Measurements from ENCODE around the gene MIEF1.

Gene MIEF1

DNA sequence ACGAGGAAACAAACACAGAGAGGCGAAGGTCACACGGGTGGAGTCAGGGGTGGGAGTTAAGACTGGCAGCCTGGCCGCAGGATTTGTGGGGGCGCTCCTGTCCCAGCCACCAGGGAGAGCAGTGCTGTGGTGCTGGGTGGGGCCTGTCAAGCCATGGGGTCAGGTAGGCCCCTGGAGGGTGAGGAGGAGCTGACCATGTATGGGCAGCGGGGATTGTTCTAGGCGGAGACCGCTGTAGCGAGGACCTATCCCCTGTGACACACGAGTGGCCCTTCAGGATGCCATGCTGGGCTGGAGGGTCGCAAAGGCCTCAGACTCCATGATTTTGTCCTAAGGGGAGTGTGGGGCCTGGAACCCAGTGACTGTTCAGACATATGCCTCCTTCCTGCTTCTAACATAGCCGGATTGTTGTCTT is 32.0 kb downstream of the MIEF1 start:
- TF ChIP-seq, protein P1, sequence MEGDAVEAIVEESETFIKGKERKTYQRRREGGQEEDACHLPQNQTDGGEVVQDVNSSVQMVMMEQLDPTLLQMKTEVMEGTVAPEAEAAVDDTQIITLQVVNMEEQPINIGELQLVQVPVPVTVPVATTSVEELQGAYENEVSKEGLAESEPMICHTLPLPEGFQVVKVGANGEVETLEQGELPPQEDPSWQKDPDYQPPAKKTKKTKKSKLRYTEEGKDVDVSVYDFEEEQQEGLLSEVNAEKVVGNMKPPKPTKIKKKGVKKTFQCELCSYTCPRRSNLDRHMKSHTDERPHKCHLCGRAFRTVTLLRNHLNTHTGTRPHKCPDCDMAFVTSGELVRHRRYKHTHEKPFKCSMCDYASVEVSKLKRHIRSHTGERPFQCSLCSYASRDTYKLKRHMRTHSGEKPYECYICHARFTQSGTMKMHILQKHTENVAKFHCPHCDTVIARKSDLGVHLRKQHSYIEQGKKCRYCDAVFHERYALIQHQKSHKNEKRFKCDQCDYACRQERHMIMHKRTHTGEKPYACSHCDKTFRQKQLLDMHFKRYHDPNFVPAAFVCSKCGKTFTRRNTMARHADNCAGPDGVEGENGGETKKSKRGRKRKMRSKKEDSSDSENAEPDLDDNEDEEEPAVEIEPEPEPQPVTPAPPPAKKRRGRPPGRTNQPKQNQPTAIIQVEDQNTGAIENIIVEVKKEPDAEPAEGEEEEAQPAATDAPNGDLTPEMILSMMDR (IDR thresholded peaks at IDR 0.05; ENCODE audit: low read depth, low read length) = no peak
- no peak for DNase-seq (ENCODE audit: low read depth, low spot score)

DNA sequence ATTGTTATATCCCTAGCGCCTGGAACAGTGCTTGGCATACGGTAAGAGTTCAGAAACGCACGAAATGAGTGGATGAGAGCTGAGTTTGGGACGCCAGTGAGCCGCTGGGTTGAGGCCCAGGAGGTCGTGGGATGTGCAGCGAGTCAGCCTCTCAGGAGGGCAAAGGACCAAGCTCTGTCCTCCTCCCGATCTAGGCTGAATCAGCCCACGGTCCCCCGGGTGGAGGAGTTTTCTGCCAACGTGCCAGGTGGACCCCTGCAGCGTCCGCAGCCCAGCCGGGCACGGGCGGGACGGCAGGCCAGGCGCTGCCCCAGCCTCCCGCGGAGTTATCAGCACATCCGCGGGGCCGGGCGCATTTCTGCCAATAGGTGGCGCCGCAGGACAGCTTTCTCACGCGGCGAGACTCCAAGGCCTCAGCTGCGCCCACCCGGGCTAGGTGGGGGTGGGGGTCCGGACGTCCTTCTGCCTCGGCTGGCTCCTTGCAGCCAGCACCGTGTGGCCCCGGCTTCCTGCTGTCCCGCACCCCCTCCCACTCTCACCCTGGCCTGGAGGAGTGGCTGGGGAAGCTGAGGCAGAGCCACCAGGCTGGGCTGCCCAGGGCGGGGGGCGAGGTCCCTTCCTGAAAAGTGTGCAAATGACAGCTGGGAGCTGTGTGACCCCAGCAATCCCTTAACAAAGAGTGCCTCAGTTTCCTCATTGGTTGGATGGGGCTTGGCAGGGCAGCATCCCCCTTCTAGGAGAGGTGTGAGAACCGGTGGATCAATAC is 32.7 kb downstream of the MIEF1 start:
- DNase-seq (ENCODE audit: low read depth, low spot score) = peak; percentile 64
- TF ChIP-seq, protein P1 (IDR thresholded peaks at IDR 0.05; ENCODE audit: low read depth, low read length) = peak; percentile 83
- in situ Hi-C loops (cut with HindIII; ENCODE audit: low sequenced_read_pairs) = no loop called here
- no peak overlapping the region for H3K4me3 ChIP-seq (ENCODE audit: low read depth, low read length)

More for the DNA sequence above, 32.0 kb downstream of the MIEF1 start:
- H3K4me3 ChIP-seq (ENCODE audit: low read depth, low read length) = no peak overlapping the region
- in situ Hi-C loops (cut with HindIII; ENCODE audit: low sequenced_read_pairs) = no loop called here

DNA sequence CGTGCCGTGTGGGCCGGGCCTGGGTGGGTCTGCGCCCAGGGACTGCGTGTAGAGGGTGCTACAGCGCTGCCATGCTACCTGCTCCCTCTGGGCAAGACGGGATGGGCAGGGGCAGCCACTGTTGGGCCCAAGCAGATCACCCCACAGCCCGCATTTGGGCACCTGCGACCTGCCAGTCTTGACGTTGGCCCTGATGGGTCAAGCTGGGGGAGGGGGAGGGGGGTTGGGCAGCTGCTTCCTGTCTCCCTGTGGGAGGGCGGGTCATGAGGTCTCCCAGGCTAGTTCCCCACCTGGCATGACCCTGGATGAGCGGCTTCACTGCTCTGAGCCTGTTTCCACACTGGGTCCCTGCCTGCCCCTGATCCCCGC is 33.3 kb downstream of the MIEF1 start:
- TF ChIP-seq, protein P1 (IDR thresholded peaks at IDR 0.05; ENCODE audit: low read depth, low read length) = no peak
- in situ Hi-C loops (cut with HindIII; ENCODE audit: low sequenced_read_pairs) = no loop called here
- H3K4me3 ChIP-seq (ENCODE audit: low read depth, low read length) = no peak overlapping the region
- DNase-seq (ENCODE audit: low read depth, low spot score) = no peak

- TF ChIP-seq, protein P1 (IDR thresholded peaks at IDR 0.05; ENCODE audit: low read depth, low read length) = no peak
- DNase-seq (ENCODE audit: low read depth, low spot score) = no peak
- in situ Hi-C loops (cut with HindIII; ENCODE audit: low sequenced_read_pairs) = no loop called here
- no peak overlapping the region for H3K4me3 ChIP-seq (ENCODE audit: low read depth, low read length)
These were observed 33.9 kb downstream of the MIEF1 start for GRCh38 chr22:39535831-39536449.

DNA sequence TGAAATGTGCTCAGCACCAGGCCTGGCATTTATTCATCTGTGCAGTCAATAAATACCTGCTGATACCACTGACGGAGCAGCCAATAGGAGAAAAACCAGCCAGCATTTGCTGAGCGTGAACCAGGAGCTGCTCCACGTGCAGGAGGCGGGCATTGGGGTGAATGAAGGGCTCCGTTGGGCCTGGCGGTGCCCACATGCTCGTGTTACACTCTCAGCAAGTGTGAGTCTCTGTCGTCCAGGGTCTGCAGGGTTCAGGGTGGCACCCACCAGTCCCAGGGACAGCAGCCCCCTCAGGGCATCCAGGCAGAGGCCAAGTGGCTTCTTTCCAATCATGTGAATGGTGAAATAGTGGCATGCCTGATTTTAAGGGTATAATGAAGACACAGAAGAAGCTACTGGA is 34.6 kb downstream of the MIEF1 start:
- H3K4me3 ChIP-seq (ENCODE audit: low read depth, low read length) = no peak overlapping the region
- in situ Hi-C loops (cut with HindIII; ENCODE audit: low sequenced_read_pairs) = no loop called here
- DNase-seq (ENCODE audit: low read depth, low spot score) = no peak
- TF ChIP-seq, protein P1 (IDR thresholded peaks at IDR 0.05; ENCODE audit: low read depth, low read length) = no peak

- H3K4me3 ChIP-seq (ENCODE audit: low read depth, low read length) = no peak overlapping the region
- TF ChIP-seq, protein P1 (IDR thresholded peaks at IDR 0.05; ENCODE audit: low read depth, low read length) = no peak
- DNase-seq (ENCODE audit: low read depth, low spot score) = no peak
- in situ Hi-C loops (cut with HindIII; ENCODE audit: low sequenced_read_pairs) = no loop called here
These were observed 35.9 kb downstream of the MIEF1 start for GRCh38 chr22:39537975-39538374.

All from astrocyte of the spinal cord (primary cell).